Hepatic stellate cell (primary cell): Measurements from ENCODE around the gene CALHM1.

Experiments used
- DNase-seq: peaks from one replicate; pipeline ENCODE4 v3.0.0; 2011; ENCODE audit warnings: low spot score

Gene CALHM1

DNA sequence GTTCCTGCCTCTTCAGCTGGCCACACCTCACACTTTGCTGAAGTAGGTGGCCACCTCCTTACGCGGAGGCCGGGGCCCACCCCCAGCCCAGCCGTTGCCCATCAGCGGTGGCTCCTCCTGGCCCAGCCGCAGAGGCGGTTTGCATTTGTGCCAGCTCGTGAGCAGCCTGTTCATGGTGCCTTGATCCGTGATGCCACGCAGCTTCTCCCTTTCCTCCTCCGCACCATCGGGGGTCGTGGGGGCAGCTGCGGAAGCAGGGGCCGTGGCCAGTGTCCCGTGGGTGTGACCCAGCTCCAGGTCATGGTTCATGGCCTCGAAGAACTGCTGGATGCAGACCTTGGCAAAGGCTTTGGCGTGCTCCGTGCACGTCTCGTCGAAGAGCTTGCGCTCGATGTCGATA lies 3.5 kb downstream of the CALHM1 start:
- DNase-seq: no peak

DNA sequence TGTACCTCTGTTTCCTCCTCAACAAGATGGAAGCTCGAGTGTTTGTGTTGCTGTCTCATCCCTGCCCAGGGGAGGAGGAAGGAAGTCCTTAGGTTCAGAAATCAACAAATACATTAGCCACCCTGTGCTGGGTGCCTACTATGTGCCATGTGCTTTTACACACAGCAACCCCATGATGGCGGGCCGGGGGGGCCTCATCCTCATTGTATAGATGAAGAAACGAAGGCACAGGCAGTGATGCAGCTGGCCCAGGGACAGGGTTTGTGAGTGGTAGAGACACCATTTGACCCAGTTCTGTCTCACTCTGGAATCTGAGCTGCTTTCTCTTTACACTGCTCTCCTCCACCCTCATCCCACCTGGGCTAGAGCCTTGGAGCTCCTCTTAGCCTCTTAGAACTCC lies 4.7 kb downstream of the CALHM1 start:
- DNase-seq: no peak

DNA sequence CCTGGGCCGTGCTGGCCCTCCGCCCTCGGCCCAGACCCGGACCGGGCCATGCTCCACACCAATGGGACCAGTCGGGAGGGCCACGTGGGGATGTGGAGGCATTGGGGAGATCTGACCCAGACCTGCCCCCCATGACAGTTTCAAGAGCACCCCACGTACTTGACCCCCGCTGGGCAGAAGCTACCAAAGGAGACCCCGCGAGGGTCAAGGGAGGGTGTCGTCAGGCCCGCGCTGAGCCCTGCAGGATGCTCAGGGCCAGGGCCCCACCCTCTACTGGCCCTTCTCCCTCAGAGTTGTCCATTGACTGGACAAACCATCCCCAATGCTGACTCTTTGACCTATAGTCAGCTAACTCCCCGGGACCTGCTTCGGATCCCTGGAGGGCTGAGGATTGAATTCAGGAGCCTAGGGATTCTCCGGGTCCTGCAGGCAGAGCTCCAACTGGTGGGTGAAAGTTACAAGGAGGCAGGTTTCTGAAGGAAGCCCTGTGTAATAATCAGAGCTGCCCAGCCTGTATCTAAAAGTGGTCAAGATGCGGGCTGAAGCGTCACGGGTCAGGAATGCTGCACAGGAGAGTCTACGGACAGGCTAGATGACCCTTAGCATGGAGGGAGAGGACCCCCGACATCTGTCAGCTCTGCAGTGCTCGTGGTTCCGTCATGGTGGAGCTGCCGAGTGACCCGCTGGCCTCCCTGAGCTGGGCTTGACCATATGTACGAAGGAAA lies 6.0 kb downstream of the CALHM1 start:
- peak; percentile 67 for DNase-seq

DNA sequence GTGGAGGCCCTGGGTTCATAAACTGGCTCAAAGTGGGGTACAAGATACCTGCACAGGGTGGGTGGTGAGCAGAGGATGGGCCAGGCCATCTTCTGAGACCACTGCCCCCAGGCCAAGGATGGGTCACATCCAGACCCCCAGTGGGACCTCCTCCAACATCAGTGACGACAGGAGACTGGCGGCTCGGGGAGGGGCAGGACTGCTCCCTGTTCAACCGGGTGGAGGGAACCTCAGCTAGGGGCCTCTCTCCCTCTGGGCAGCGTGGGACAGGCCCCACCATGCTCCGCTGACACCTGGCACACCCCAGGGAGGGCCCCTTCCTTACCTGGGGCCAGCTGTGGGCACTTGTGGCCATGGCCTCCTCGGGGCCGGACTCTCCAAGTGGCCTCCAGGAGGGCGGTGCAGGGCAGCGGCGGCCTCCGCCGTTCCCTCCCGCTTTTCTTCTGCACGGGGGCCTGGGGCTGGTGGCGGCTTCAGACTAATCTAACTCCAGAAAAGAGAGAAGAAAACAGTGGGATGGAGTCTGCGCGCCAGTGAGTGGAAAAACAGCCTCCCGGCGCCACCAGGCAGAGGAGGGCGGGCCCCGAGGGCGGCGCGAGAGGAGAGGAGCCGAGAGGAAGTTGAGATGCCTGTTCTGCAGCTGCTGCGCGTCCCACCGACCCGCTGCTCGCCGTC lies 6.7 kb downstream of the CALHM1 start, which contains the start of gene CALHM2:
TSS of gene CALHM2 (minus strand) at position 540 of the 675 bp plus-strand sequence. CDS start 2,429 bp downstream, outside the sequence.
- DNase-seq: peak; percentile 91

DNA sequence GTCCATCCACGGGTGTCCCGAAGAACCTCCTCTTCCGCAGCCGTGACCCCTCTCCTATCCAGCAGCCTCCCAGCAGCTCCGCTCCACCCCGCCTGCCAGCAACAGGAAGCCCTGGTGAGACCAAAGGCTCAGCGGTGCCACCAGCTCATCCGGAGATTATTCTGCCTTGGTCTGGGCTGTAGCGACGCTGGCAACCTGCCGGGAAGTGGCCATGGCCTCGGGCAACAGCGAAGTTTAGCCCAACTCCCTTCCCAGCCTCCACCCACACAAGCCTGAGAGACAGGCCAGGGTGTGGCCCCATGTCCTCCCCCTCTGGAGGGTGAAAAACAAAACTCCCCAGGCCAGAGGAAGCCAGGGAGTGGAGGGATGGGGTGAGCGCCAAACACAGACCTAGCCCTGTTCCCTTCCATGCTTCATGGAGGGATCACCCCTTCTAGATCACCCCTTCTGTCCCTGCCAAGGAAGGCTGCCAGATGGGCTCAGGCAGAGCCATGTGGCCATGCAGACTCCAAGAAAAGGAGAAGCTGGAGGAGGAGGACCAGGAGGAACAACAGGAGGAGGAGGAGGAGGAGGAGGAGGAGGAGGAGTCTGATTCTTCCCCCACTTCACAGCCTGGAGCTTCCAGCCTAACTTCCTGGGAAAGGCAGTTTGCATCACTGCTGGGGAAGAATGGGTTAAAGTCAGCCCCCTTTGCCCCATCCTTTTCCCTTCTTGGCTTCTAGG lies 7.4 kb downstream of the CALHM1 start:
- peak; percentile 82 for DNase-seq

DNA sequence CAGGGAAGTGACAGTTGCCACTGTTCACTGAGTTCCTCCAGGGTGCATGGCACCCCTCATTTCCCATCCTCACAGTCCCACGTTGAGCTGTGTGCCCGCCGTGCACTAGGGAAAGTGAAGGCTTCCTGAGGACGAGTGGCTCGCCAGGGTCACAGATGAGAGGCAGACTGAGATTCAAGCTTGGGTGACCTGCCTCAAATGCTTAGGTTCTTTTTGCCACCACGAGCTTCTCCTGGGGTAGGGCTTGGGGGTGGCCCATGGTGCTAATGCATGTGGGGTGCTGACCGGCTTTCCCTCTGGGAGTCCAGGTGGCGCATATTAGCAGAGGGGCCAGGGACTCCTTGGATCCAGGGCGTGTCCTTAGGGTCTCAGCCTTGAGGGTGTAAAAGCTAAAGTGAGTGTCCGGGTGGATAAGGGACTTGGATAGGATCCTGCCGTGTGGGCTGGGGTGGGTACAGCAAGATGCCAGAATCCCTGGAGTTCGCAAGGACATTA lies 8.5 kb downstream of the CALHM1 start:
- DNase-seq: no peak

DNA sequence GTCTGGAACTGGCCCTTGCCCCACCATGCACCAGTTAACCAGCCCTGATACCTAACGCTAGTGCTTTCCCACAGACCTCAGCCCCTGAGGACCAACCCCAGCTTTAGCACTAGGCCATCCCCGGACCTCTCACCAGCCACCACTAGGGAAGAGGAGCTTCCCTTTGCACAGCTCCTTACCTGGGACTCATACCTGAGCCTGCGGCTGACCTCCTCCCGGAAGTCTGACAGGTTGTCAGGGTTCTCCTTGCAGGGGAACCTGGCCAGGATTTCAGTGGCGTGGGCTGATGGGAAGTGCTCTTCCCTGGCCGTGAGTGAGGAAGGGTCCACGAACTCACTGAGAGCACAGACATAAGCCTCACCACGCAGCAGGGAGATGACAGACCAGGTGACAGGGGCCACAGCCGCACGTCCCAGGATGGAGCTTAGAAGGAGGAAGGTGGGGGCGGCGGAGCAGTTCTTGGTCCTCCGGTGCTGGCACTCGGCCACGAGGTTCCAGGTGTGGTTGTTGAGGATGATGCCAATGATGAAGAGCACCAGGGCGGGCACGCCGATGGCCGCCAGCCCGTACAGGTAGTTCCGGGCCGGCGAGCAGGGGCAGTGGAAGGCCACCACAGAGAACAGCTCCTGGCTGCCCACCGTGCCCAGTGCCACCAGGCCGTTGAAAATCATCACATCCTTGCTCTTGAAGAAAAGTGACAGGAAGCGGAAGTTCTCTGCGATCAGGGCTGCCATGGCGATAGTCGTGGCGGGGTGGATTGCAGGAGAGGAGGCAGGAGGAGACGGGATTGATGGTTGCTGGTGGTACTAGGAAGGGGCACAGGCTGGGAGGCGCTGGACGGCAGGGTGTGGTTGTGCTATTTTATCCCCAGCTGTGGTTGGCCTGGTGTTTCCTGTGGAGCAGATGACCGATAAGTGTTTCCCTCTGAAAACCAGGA lies 9.2 kb downstream of the CALHM1 start:
- no peak for DNase-seq

DNA sequence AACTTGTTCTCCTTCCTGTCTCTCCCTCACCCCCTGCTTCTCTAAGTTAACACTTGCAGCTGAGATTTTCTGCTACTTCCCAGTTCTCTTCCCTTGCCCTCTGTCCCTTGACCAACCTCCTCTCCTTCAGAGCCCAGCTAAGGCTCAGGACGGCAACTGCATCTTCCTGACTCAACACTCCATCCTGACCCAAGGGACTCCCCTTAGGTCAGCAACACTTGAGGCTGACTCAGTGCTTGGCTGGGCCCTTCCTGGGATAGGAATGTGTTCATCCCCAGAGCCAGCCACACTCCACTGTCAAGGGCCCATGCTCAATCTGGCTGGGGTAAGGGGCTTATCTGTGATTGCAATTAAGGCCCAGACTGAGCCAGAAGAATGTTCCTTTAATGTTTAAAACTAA lies 10.0 kb downstream of the CALHM1 start:
- DNase-seq: peak; percentile 96

DNA sequence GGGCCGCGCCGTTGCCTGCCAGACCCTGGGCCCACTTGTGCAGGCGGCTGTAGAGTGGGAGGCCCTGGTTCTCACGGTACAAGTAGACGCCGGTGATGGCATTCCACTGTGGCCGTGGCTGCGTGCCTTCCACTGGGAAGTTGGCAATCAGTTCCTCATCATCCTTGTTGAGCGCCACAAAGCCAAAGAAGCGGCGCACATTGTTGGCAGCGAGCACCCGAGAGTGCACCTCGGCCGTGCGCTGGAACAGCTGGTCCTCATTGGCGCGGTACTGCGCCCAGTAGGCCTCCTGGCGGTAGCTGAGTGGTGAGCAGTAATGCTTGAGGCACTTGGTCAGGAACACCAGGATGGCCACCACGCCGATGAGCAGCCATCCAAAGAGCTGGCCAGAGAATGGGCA lies 11.5 kb downstream of the CALHM1 start:
- DNase-seq: no peak

DNA sequence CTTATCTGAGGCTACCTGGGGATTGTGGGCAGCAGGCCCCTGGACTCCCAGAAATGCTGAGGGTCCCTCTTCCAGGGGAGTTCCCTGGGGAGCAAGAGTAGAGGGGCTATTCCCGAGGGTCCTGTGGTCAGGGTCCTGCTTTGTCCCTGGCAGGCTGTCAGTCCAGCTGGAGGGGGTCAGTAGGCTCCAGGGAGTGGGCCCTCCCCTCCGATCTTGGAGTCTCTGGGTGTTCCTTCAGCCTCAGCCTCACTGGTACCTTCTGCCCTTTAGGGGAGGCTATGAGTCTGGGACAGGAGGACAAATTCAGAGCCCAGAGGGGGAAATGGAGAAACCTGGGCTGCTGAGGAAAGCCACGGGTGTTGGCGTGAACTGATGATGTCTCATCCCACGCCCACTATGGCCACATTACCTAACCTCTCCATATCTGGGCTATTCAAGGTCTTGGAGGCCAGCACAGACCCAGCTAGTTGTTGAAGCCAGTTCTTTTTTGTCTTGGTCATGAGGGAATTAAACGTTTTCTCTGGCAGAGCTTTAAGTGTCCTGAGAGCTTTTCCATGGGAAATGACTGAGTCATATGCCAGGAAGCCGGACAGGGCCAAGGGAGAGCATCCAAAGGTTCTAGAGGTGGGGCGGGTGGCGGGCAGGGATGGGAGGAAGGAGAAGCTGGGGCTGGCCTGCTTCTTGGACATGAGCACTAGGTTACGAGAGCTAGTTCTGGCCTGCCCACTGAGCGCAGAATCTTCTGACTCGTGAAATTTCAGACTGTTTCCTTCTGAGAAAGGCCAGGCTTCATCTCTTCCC lies 12.7 kb downstream of the CALHM1 start:
- peak; percentile 82 for DNase-seq

DNA sequence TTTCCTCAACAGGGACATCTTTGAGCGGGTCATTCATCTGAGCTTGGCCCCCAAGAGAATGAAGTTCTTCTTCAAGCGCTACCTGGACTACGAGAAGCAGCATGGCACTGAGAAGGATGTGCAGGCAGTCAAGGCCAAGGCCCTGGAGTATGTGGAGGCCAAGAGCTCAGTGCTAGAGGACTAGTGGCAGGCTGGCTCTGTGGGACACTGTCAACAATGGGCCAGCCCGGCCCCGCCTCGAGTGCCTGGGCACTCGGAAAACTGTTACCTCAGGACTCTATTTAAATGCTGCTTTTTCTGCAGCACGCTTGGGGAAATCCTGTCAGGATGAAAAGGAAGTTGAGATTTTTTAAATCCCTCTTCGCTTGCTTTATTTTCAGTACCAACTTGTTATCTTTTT lies 13.3 kb downstream of the CALHM1 start:
- no peak for DNase-seq

DNA sequence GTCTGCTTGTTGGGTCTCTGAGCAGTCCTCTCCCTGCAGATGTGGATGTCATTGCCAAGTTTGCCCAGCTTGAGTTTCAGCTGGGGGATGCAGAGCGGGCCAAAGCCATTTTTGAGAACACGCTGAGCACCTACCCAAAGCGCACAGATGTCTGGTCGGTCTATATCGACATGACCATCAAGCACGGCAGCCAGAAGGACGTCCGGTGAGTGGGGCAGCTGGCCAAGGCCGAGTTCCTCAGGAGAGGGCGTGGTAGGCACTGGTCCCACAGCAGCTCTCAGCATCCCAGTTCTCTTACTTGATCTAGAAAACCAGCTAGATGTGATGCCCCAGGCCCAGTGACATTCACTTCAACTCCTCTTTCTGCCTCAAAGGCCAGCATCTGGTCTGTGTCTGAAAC lies 14.2 kb downstream of the CALHM1 start:
- no peak for DNase-seq

DNA sequence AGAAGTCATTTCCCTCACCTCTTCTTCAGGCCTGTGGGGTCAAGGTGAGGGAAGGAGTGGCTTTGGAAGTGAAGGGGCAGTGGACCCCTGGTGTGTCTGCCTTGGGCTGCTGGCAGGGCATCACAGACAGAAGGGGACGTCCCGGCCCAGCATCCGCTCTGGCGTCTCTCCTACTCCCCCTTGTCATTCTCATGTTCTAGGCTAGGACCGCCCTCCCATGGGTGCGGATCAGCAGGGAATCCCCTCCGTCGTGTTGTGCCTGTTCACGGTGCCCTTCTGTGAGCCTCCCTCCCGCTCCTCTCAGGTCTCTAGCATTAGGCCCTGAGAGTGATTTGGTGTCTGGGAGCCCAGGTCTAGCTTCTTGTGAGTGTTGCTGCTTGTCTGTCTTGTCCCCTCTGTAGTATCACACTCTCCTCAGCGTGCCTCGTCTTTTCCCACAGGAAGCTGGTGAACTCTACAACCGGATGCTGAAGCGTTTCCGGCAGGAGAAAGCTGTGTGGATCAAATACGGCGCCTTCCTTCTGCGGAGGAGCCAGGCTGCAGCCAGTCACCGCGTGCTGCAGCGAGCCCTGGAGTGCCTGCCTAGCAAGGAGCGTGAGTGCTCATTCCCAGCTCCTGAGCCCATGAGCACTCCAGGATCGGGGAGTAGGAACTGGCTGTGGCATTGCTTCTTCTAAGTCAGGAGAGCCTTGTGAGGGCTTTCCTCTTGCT lies 15.1 kb downstream of the CALHM1 start:
- no peak for DNase-seq

DNA sequence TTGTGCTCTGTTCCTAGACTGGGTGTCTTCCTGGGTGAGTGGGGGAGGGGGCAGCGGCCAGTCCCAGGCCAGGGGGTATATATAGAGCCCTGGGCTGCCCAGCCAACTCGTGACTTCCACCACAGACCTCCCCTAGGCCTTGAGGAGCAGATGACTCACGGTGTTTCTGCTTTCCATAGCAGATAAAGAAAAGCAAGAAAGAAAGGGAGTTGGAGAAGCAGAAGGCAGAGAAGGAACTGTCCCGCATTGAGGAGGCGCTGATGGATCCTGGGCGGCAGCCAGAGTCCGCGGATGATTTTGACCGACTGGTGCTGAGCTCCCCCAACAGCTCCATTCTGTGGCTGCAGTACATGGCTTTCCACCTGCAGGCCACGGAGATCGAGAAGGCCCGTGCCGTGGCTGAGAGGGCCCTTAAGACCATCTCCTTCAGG lies 16.7 kb downstream of the CALHM1 start:
- peak; percentile 90 for DNase-seq

DNA sequence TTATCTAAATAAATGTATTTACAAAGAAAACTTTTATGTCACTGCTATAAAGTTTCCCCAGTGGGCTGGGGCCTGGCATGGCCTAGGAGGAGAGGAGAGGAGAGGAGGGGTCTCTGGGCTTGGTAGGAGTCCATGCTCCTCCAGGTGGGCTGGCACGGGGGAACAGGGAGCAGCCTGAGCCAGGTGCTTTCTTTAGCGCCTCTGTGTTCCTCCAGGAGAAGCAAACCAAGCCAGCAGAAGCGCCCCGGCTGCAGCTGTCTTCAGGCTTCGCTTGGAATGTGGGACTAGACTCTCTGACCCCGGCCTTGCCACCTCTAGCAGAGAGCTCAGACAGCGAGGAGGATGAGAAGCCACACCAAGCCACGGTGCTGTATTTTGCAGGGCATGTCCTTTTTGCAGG lies 17.1 kb downstream of the CALHM1 start:
- no peak for DNase-seq

DNA sequence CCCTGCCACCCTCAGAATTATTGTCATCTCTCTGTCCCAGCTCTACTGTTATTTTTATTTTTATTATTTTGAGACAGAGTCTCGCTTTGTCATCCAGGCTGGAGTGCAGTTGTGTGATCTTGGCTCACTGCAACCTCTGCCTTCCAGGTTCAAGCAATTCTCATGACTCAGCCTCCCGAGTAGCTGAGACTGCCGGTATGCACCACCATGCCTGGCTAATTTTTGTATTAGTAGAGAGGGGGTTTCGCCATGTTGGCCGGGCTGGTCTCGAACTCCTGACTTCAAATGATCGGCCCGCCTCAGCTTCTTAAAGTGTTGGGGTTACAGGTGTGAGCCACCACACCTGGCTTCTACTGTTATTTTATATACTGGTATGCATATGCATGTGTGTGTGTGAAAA lies 17.5 kb downstream of the CALHM1 start:
- no peak for DNase-seq

DNA sequence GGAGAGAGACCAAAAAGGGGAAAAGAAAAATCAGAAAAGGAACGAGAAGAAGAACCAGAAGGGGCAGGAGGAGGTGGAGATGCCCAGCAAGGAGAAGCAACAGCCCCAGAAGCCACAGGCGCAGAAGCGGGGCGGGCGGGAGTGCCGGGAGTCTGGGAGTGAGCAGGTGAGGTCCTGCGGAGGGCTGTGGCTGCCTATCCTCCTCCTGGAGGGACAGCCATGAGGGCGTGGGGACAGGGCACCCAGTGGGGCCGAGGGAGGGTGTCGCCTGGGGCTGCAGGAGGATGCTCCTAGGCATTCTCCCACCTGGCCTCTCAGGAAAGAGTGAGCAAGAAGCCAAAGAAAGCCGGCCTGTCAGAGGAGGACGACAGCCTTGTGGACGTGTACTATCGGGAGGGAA lies 18.3 kb downstream of the CALHM1 start:
- DNase-seq: no peak

DNA sequence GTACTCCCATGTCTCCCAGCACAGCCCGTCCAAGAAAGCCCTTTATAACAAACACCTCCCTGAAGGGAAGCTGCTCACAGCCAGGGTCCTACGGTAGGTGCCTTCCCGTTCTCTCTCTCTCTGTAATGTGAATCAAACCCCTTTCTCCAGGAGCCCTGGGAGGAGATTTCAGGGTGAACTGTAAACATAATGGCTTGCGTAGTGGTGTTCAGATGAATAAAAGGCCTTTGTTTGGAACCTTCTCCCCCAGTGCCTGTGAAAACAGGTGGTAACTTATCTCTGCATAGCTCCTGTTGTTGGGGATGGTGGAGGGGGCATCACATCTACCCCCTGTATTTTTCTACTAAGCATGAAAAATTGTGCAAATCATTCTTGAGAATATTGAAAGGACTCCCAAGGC lies 18.9 kb downstream of the CALHM1 start:
- DNase-seq: no peak

DNA sequence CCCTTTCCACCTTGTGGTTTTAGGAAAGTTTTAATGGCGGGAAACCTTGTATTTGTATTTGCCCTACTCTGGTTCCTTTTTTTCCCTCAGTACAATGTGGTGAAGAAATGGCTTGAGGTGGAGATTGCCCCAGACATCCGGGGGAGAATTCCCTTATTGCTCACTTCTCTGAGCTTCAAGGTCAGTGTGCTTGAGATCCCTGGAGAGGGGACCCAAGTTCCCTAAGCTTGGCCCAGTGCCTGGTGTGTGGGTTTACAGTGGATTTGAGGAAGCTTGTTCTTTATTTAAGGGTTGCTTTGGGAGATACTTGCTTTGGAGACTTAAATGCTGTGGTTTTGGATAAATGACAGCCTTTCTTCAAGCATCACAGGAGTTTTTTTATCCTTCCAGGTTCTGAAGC lies 24.8 kb downstream of the CALHM1 start:
- DNase-seq: no peak

DNA sequence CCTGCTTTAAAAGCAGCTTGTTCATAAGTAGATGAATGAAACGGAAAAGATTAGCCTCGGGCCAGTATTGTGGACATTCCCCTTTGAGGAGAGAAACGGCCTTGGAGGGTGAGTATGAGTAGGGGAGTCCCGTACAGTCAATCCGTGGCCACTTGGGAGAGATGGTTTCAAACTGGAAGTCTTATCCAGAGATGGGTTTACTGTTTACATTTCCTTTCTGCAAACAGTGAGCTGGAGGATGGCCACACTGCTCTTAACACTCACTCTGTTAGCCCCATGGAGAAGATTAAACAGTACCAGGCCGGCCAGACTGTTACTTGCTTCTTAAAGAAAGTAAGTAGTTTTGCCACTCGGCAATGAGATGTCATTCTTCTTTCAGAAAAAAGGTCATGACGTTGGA lies 26.8 kb downstream of the CALHM1 start:
- no peak for DNase-seq
